Fibroblast of lung (primary cell): ENCODE measurements around the gene B4GALT2.

Source experiments
- EZH2 ChIP-seq: IDR thresholded peaks from 2 replicates; pipeline ENCODE4 v1.5.1; 2012; ENCODE audit warnings: low read length, control low read depth, mild to moderate bottlenecking; ENCODE audit errors: missing control alignments
- TF ChIP-seq, protein P1 (sequence below), 2 donors: IDR thresholded peaks in 1 of 2; conservative IDR thresholded peaks in 1 of 2; 1 replicate in 1 of 2; 2 replicates in 1 of 2; pipeline ENCODE4 v1.5.1; 2011 to 2012; ENCODE audit warnings: low read length in 2 of 2, control low read depth in 1 of 2, inconsistent platforms in 1 of 2, low read depth in 1 of 2, mild to moderate bottlenecking in 1 of 2

DNA sequence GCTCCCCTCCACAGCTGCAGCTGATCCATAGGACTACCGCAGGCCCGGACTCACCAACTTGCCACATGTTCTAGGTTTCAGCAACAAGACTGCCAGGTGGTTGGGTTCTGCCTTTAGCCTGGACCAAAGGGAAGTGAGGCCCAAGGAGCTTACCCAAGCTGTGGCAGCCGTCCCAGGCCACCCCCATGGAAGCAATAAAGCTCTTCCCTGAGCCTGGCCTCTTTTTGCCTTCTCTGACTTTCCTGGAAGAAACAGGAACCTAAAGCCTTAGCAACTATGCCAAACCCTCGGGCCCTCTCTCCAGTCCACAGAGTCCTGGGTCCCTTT lies 48.1 kb upstream of the B4GALT2 start:
- TF ChIP-seq, protein P1, sequence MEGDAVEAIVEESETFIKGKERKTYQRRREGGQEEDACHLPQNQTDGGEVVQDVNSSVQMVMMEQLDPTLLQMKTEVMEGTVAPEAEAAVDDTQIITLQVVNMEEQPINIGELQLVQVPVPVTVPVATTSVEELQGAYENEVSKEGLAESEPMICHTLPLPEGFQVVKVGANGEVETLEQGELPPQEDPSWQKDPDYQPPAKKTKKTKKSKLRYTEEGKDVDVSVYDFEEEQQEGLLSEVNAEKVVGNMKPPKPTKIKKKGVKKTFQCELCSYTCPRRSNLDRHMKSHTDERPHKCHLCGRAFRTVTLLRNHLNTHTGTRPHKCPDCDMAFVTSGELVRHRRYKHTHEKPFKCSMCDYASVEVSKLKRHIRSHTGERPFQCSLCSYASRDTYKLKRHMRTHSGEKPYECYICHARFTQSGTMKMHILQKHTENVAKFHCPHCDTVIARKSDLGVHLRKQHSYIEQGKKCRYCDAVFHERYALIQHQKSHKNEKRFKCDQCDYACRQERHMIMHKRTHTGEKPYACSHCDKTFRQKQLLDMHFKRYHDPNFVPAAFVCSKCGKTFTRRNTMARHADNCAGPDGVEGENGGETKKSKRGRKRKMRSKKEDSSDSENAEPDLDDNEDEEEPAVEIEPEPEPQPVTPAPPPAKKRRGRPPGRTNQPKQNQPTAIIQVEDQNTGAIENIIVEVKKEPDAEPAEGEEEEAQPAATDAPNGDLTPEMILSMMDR (conservative IDR thresholded peaks at IDR 0.05 in 1 of 2, IDR thresholded peaks at IDR 0.05 in 1 of 2; ENCODE audit: low read depth in 1 of 2, low read length in 2 of 2) = no peak
- no peak for TF ChIP-seq EZH2
